ENCODE results near the gene PLIN5. TPM values are rescaled to one million over a fixed set of nuclear protein-coding genes. Genes with fewer than 3 reads are reported as not detected.
A peak's percentile ranks its signal among the peaks of the same experiment; 100 is the strongest.

The PLIN5 gene, protein sequence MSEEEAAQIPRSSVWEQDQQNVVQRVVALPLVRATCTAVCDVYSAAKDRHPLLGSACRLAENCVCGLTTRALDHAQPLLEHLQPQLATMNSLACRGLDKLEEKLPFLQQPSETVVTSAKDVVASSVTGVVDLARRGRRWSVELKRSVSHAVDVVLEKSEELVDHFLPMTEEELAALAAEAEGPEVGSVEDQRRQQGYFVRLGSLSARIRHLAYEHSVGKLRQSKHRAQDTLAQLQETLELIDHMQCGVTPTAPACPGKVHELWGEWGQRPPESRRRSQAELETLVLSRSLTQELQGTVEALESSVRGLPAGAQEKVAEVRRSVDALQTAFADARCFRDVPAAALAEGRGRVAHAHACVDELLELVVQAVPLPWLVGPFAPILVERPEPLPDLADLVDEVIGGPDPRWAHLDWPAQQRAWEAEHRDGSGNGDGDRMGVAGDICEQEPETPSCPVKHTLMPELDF
- 100 to 1,000 TPM in 2 of 4 donors, 10 to 100 TPM in 2; 61.7 to 143 (median 118) TPM for total RNA-seq
- polyA plus RNA-seq = 10 to 100 TPM; 14.5 to 96.8 (median 22.8) TPM
- long read RNA-seq, donor 1, transcript PLIN5-201 (8 exons, 2,470 nt) = major isoform, 283 of 356 reads
- long read RNA-seq, donor 1, transcript PLIN5-204 (3 exons, 508 nt) = minor isoform, 5 of 356 reads
- long read RNA-seq, donor 1, partial matches to known transcripts = 40 of 356 reads
- long read RNA-seq, donor 1, other reads (novel, unspliced or antisense) = 28 of 356 reads
- long read RNA-seq, donor 2, transcript PLIN5-202 (2 exons, 907 nt) = minor isoform, 10 of 585 reads
- long read RNA-seq, donor 2, transcript PLIN5-204 (3 exons, 508 nt) = minor isoform, 9 of 585 reads
- long read RNA-seq, donor 2, transcript PLIN5-201 (8 exons, 2,470 nt) = major isoform, 391 of 585 reads
- long read RNA-seq, donor 2, partial matches to known transcripts = 21 of 585 reads
- long read RNA-seq, donor 2, other reads (novel, unspliced or antisense) = 151 of 585 reads

- peak within 1 kb of the TSS; percentile 90 for H3K27ac ChIP-seq
- ATAC-seq (peak; percentile 77 to 84 (median 82)), DNase-seq (peak; percentile 84 to 95)
- WGBS, 3 donors = 6 to 10% (median 6%) methylated on average over 43 to 49 of the region's 49 CpGs
- no peaks in the 10 kb centered on the region for H3K27me3 ChIP-seq (ENCODE audit: insufficient read depth in 3 of 3, low read length in 2 of 3)
- H3K9me3 ChIP-seq = no peaks in the 10 kb centered on the region
- peak within 1 kb of the TSS; percentile 66 for H3K4me3 ChIP-seq
- peaks cover 39% of the 10 kb centered on the region for H3K4me1 ChIP-seq
- TF ChIP-seq, protein P1, sequence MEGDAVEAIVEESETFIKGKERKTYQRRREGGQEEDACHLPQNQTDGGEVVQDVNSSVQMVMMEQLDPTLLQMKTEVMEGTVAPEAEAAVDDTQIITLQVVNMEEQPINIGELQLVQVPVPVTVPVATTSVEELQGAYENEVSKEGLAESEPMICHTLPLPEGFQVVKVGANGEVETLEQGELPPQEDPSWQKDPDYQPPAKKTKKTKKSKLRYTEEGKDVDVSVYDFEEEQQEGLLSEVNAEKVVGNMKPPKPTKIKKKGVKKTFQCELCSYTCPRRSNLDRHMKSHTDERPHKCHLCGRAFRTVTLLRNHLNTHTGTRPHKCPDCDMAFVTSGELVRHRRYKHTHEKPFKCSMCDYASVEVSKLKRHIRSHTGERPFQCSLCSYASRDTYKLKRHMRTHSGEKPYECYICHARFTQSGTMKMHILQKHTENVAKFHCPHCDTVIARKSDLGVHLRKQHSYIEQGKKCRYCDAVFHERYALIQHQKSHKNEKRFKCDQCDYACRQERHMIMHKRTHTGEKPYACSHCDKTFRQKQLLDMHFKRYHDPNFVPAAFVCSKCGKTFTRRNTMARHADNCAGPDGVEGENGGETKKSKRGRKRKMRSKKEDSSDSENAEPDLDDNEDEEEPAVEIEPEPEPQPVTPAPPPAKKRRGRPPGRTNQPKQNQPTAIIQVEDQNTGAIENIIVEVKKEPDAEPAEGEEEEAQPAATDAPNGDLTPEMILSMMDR (IDR thresholded peaks at IDR 0.05) = no peak
- intact Hi-C loops (cut with DNase I) = loop anchor here in 1 of 2 donors (5.0 kb wide), 1 partner anchor 102 kb away; the partner anchor contains the start of gene TNFAIP8L1
- no peaks in the 10 kb centered on the region for H3K36me3 ChIP-seq (ENCODE audit: insufficient read depth in 1 of 2, low read depth in 1 of 2)
Observed at GRCh38 chr19:4534836-4535658, at the start of gene PLIN5. PLIN5 (minus strand) TSS chr19:4535224; CDS start chr19:4534074, 1,150 bp downstream.

GRCh38 chr19:4583961-4584669 lies 49.1 kb upstream of the PLIN5 start:
- 2 to 6% (median 2%) methylated on average over 33 to 49 of the region's 49 CpGs for WGBS, 3 donors
- ATAC-seq = peak in 3 of 4 donors; percentile 25 to 28 (median 27)
- Histone ChIP-seq H3K27ac (no peak overlapping the region), H3K36me3 (ENCODE audit: insufficient read depth in 1 of 2, low read depth in 1 of 2) (no peaks in the 10 kb centered on the region), H3K4me3 (peak overlapping the region; percentile 50), H3K4me1 (peaks cover 7% of the 10 kb centered on the region), H3K9me3 (no peaks in the 10 kb centered on the region), H3K27me3 (ENCODE audit: insufficient read depth in 3 of 3, low read length in 2 of 3) (peaks cover 0 to 63% (median 19%) of the 10 kb centered on the region in 3 donors)
- DNase-seq = no peak
- TF ChIP-seq, protein P1 (IDR thresholded peaks at IDR 0.05) = no peak
- intact Hi-C loops (cut with DNase I) = no loop called here

DNA sequence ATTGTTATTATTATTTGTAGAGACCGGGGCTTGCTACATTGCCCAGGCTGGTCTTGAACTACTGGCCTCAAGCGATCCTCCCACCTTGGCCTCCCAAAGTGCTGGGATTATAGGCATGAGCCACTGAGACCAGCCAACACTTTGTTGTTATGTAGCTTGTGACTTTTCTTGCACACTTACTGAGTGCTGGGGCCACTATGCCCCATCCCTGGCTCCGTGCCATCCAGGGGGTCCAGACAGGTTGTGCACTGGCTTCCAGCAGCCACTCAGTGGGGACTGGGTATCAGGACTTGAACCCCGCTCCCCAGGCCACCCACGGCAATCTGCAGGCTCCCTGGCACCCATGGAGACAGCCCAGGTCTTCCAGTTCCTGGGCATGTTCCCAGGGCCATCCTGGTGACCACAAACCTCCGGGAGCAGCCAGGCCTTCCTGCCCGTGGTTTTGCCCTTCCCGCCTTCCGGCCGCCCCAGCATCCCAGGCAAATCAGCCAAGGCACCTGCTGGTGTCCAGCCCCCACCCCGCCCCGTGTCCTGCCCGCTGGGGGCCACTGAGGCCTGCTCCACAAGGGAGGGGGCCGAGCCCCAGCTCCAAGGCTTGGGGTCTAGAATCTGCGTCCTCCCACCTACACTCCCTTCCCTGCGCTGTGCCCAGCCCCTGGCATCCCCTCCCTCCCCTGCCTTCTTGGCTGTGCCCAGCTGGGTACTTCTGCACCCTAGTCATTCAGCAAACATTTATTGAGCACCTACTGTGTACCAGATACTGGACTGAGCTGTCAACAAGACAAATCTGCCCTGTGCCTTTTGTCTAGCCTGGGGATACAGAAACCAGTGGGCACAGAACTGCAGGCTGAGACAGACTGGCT lies 48.2 kb upstream of the PLIN5 start:
- Histone ChIP-seq H3K4me1 (peaks cover 7% of the 10 kb centered on the region), H3K9me3 (no peaks in the 10 kb centered on the region), H3K27me3 (ENCODE audit: insufficient read depth in 3 of 3, low read length in 2 of 3) (peaks cover 0 to 68% (median 19%) of the 10 kb centered on the region in 3 donors), H3K4me3 (no peak overlapping the region), H3K27ac (no peak overlapping the region), H3K36me3 (ENCODE audit: insufficient read depth in 1 of 2, low read depth in 1 of 2) (no peaks in the 10 kb centered on the region)
- TF ChIP-seq, protein P1 (IDR thresholded peaks at IDR 0.05) = no peak
- WGBS, 3 donors = 61 to 67% (median 66%) methylated on average over 15 to 16 of the region's 16 CpGs
- DNase-seq (no peak), ATAC-seq (no peak)
- intact Hi-C loops (cut with DNase I) = no loop called here
